Stimulated activated effector memory CD8-positive, alpha-beta T cell treated with anti-CD3 and anti-CD28 coated beads, Interleukin-12 subunit alpha, Interleukin-12 subunit beta, amount 100 ng/mL, for 72 hours (primary cell): ENCODE measurements around the gene COX11.

Experiments used
- ATAC-seq: fragments of 150-1000 bp; cut with Tn5 transposase; 2 replicates; pipeline ENCODE4 v1.10.0; 2021
- DNase-seq, 2 donors: peaks; one replicate each; pipeline ENCODE4 v3.0.0; 2021 to 2022; ENCODE audit warnings: low spot score in 2 of 2
- H3K27ac Mint-ChIP-seq: one replicate; pipeline ENCODE4 v1.8.0; 2022; ENCODE audit warnings: mild to moderate bottlenecking, mixed read lengths
- H3K36me3 Mint-ChIP-seq: one replicate; pipeline ENCODE4 v1.8.0; 2022; ENCODE audit warnings: mild to moderate bottlenecking, mixed read lengths
- H3K4me1 Mint-ChIP-seq: one replicate; pipeline ENCODE4 v1.8.0; 2022; ENCODE audit warnings: mixed read lengths
- H3K4me3 Mint-ChIP-seq: one replicate; pipeline ENCODE4 v1.8.0; 2022; ENCODE audit warnings: mild to moderate bottlenecking, mixed read lengths
- H3K9me3 Mint-ChIP-seq: one replicate; pipeline ENCODE4 v1.8.0; 2022; ENCODE audit warnings: mixed read lengths

Gene COX11

DNA sequence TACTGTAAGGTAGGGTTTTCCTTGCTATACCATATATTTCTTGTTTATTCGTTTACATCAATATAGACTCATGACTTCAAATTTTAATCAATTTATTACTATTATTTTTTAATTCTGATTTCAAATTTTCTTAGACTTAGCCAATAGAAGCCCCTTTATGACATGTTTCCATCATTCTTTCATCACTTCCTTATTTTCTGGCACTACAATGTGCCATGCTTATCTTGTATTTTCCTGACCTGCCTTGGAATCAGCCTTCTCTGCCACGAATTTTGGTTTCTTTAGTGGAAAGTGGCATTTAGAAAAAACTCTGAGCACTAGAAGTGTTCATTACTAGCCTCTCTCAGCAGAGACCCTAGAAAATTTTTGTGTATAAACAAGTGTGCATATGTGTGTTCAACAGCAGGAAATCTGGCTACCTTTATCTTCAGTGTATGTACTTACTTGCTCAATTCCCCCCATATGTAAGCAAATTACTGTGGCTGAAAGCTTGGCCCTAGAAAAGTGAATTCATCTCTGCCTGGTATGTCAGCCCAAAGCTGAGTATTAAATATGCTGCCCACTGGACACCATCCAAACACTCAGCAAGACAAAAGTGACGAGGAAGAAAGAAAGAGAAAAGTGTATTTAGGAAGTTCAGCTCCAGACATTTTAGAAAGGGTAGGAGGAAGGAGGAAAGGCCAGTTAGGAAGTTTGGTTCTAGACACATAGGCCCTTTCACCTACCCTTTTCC lies 4.1 kb upstream of the COX11 start:
- Mint-ChIP-seq H3K27ac (no peak overlapping the region), H3K4me1 (no peaks in the 10 kb centered on the region), H3K9me3 (no peaks in the 10 kb centered on the region), H3K36me3 (no peaks in the 10 kb centered on the region), H3K4me3 (no peak overlapping the region)
- DNase-seq = no peak
- ATAC-seq = no peak

DNA sequence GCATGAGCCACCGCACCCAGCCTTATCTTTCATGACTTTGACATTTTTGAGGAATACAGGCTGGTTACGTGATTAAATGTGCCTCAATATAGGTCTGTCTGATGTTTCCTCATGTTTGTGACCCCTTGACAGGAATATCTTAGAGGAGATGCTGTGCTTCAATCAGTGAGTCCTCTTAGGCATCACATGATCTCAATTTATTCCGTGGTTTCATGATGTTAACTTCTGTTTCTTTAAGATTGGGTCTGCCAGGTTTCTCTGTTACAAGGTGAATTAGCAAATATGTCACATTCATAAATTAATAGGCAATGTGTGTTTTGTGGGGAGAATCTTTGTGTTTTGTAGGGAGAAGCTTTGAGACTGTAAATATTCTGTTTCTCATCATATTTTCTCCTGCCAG lies 3.4 kb upstream of the COX11 start:
- DNase-seq = no peak
- no peak overlapping the region for H3K27ac Mint-ChIP-seq
- no peaks in the 10 kb centered on the region for H3K9me3 Mint-ChIP-seq
- ATAC-seq = no peak
- no peaks in the 10 kb centered on the region for H3K36me3 Mint-ChIP-seq
- H3K4me3 Mint-ChIP-seq = no peak overlapping the region
- peaks cover 1% of the 10 kb centered on the region for H3K4me1 Mint-ChIP-seq

GRCh38 chr17:54971147-54971546 lies 2.7 kb upstream of the COX11 start:
- no peaks in the 10 kb centered on the region for H3K9me3 Mint-ChIP-seq

DNA sequence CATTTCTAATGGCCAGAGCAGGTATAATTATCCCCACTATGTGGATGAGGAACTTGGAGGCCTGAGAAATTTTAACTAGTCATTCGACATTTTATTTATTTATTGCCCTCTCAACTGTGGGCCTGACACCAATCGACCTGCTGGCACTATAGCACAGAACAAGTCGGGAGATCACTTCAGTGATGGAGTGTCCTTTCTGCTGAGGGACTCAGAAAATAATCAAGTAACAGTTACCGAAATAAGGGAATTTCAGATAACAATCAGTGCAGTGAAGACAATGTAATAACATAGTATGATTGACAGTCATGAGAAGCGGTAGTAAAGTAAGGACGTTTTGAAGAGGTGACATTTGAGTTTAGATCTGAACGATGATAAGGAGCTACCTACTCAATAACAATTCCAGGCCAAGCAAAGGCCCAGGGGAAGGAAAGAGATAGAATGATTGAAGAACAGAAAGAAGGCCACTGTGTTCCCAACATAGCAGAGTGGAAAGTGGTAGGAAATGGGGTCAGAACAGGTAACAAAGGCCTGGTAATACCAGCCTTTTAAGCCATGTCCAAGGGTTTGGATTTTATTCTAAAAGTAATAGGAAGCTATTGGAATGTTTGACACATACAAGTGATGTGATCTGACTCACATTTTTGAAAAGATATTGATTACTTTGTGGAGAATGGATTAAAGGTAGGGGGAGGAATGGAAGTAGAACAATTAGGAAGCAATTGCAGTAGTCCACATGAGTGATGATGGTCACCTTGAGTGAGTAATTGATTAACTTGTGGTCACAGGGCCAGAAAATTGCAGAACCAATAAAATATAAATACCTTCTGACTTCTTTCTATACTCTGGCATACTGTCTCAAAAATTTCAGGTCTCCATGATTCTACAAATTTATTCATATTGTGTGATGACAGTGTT lies 1.5 kb upstream of the COX11 start:
- H3K4me3 Mint-ChIP-seq = no peak overlapping the region
- no peak overlapping the region for H3K27ac Mint-ChIP-seq
- ATAC-seq (no peak), DNase-seq (no peak)
- H3K4me1 Mint-ChIP-seq = peaks cover 9% of the 10 kb centered on the region
- no peaks in the 10 kb centered on the region for H3K9me3 Mint-ChIP-seq
- peaks cover 9% of the 10 kb centered on the region for H3K36me3 Mint-ChIP-seq

More at GRCh38 chr17:54971147-54971546, 2.7 kb upstream of the COX11 start:
- DNase-seq = no peak
- Mint-ChIP-seq H3K4me1 (peaks cover 9% of the 10 kb centered on the region), H3K4me3 (no peak overlapping the region), H3K27ac (no peak overlapping the region), H3K36me3 (no peaks in the 10 kb centered on the region)
- no peak for ATAC-seq

DNA sequence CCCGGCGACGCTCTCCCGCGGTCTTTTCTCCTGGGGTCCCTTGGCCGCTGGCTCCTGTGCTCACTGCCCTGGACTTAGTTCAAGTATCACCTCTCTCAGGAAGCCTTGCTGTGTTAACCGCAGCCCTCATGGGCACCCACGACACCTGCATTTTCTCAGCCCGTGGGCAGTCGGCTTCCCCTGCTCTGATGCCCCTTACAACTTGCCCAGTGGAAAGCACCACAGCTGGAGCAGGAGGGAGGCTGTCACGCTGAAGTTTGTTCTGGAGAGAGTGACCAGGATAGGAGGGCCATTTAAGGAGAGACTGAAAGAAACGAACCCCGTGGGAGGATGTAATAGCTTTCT lies 506 bp upstream of the COX11 start:
- H3K9me3 Mint-ChIP-seq = no peaks in the 10 kb centered on the region
- DNase-seq (peak; percentile 16 to 72), ATAC-seq (peak; percentile 50)
- no peak overlapping the region for H3K27ac Mint-ChIP-seq
- H3K36me3 Mint-ChIP-seq = peaks cover 17% of the 10 kb centered on the region
- peaks cover 9% of the 10 kb centered on the region for H3K4me1 Mint-ChIP-seq
- H3K4me3 Mint-ChIP-seq = no peak overlapping the region

DNA sequence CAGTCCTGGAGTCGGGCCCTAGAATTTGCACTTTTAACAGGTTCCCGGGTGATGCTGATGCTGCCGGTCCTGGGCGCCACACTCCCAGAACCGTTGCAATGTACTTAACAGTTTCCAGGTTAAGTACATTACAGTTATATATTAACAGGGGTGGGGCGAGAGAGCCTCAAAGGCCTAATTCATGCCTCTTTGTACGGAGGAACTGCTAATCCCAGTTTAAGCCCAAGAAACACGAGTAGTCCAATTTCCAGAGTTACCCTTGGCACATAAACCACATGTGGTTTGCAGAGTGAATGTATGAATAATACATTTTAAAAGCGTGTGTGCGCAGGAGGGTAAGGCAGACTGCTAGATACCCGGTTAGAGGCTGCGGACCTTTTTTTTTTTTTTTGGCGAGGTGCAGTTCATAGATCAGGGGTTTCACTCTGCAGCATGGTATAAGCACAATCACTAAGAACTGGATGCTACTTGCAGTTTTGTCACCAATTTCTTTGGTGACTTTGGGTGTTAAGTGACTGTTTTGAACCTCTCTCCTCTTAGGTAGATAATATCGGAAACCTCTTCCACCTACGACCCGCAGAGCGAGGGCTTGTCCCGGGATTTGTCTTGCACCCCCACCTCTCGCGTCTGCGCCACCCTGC lies 713 bp downstream of the COX11 start:
- DNase-seq = peak in 1 of 2 donors; percentile 52
- no peak overlapping the region for H3K4me3 Mint-ChIP-seq
- H3K27ac Mint-ChIP-seq = no peak overlapping the region
- peaks cover 29% of the 10 kb centered on the region for H3K36me3 Mint-ChIP-seq
- peak; percentile 55 for ATAC-seq
- no peaks in the 10 kb centered on the region for H3K9me3 Mint-ChIP-seq
- peaks cover 9% of the 10 kb centered on the region for H3K4me1 Mint-ChIP-seq

- H3K4me3 Mint-ChIP-seq = no peak overlapping the region
- DNase-seq (no peak), ATAC-seq (no peak)
- peaks cover 44% of the 10 kb centered on the region for H3K36me3 Mint-ChIP-seq
- H3K9me3 Mint-ChIP-seq = no peaks in the 10 kb centered on the region
- no peaks in the 10 kb centered on the region for H3K4me1 Mint-ChIP-seq
- H3K27ac Mint-ChIP-seq = peak overlapping the region; percentile 43
These were observed 11.7 kb downstream of the COX11 start for GRCh38 chr17:54956791-54957190.

GRCh38 chr17:54951286-54951685 lies 17.2 kb downstream of the COX11 start:
- peaks cover 6% of the 10 kb centered on the region for H3K4me1 Mint-ChIP-seq

GRCh38 chr17:54950116-54950515 lies 18.3 kb downstream of the COX11 start:
- Mint-ChIP-seq H3K9me3 (no peaks in the 10 kb centered on the region), H3K36me3 (no peaks in the 10 kb centered on the region), H3K4me3 (no peak overlapping the region), H3K4me1 (peaks cover 6% of the 10 kb centered on the region), H3K27ac (no peak overlapping the region)
- DNase-seq (no peak), ATAC-seq (no peak)

More at GRCh38 chr17:54951286-54951685, 17.2 kb downstream of the COX11 start:
- Mint-ChIP-seq H3K9me3 (no peaks in the 10 kb centered on the region), H3K36me3 (no peaks in the 10 kb centered on the region), H3K4me3 (no peak overlapping the region), H3K27ac (no peak overlapping the region)
- DNase-seq = no peak
- no peak for ATAC-seq

DNA sequence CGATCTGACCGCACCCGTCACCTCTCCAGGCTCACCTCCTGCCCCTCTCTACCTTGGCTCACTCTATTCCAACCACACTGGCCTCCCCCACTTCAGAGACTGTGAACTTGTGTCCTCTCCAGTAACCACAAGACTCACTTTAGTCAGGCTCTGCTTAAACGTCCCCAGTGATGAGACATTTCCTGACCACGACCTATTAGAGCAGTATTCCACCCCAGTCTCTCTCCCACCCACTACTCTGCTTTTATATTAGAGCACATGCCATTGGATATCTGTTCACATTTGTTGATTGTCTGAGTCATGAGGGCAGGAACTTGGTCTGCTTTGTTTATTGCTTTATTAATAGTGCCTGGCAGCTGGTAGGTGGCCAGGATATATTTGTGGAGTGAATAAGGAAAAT lies 20.1 kb downstream of the COX11 start:
- DNase-seq (no peak), ATAC-seq (peak; percentile 89)
- Mint-ChIP-seq H3K27ac (no peak overlapping the region), H3K4me1 (peaks cover 6% of the 10 kb centered on the region), H3K4me3 (no peak overlapping the region), H3K9me3 (no peaks in the 10 kb centered on the region), H3K36me3 (no peaks in the 10 kb centered on the region)

DNA sequence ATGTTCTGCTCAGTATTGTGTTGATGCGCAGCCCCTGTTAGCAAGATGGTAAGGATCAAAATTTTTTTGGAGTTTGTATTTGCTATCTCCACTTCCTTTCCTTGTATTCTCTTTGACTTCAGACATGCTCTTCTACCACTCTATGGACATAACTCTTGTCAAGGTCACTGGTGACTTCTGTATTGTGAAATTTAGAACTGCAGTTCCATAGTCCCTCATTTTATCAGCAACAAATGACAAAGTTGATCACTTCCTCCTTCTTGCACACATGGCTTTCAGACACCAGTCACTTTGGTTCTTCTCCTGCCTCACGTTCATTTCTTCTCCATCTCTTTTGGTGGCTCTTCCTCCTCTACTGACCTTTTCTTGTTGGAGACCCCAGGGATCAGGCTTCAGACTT lies 21.1 kb downstream of the COX11 start:
- Mint-ChIP-seq H3K4me3 (no peak overlapping the region), H3K4me1 (peaks cover 6% of the 10 kb centered on the region), H3K27ac (no peak overlapping the region), H3K36me3 (no peaks in the 10 kb centered on the region), H3K9me3 (no peaks in the 10 kb centered on the region)
- DNase-seq (no peak), ATAC-seq (no peak)

DNA sequence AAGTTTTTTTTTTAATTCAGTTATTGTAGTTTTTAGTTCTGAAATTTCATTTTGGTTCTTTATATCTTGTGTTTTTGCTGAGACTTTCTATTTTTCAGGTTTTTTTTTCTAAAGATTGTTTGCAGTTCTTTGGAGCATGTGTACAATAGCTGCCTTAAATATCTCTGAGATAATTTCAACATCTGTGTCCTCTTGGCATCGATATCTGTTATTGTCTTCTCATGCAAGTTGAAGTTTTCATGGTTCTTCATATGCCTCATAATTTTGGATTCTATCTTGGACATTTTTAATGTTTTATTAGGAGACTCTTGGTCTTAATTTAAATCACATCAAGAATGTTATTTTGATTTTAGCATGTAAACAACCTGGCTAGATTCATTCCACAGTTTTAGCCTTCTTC lies 22.8 kb downstream of the COX11 start:
- H3K36me3 Mint-ChIP-seq = no peaks in the 10 kb centered on the region
- no peak overlapping the region for H3K4me3 Mint-ChIP-seq
- no peak for DNase-seq
- H3K9me3 Mint-ChIP-seq = no peaks in the 10 kb centered on the region
- no peak overlapping the region for H3K27ac Mint-ChIP-seq
- peaks cover 6% of the 10 kb centered on the region for H3K4me1 Mint-ChIP-seq
- ATAC-seq = no peak

DNA sequence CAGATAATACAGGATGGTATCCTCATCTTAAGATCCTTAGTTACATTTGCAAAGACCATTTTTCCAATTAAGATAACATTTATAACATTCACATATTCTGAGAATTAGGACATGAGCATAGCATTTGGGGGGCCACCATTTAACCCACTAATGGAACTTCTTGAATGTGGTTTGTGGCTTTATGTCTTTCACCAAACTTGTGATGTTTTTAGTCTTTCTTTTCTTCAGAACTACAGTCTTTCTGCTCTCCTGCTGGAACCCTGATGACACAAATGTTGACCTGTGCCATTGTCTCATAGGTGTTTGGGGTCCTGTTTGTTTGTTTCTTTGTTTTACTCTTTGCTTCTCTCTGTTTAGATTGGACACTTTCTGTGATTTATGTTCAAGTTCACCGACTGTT lies 23.2 kb downstream of the COX11 start:
- Mint-ChIP-seq H3K4me1 (peaks cover 6% of the 10 kb centered on the region), H3K27ac (no peak overlapping the region), H3K4me3 (no peak overlapping the region), H3K36me3 (no peaks in the 10 kb centered on the region), H3K9me3 (no peaks in the 10 kb centered on the region)
- DNase-seq (no peak), ATAC-seq (no peak)

DNA sequence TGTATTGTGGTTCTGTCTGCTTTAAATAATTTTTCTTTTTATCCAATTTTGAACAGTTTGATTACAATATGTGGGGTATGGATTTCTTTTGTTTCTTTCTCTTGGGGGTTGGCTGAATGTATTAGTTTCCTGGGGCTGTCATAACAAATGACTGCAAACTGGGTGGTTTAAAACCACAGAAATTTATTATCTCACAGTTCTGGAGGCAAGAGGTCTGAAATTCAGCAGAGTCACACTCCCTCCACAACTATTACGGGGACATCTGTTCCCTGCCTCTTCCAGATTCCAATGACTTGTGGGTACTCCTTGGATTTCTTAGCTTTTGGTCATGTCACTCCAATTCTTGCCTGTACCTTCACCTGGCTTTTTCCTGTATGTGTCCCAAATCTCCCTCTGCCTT lies 23.7 kb downstream of the COX11 start:
- no peaks in the 10 kb centered on the region for H3K9me3 Mint-ChIP-seq
- H3K36me3 Mint-ChIP-seq = no peaks in the 10 kb centered on the region
- peaks cover 6% of the 10 kb centered on the region for H3K4me1 Mint-ChIP-seq
- no peak for ATAC-seq
- no peak overlapping the region for H3K4me3 Mint-ChIP-seq
- H3K27ac Mint-ChIP-seq = no peak overlapping the region
- DNase-seq = no peak

GRCh38 chr17:54941285-54941684 lies 27.2 kb downstream of the COX11 start:
- ATAC-seq = no peak

More at GRCh38 chr17:54941285-54941684, 27.2 kb downstream of the COX11 start:
- DNase-seq = no peak
- H3K27ac Mint-ChIP-seq = no peak overlapping the region
- no peaks in the 10 kb centered on the region for H3K4me1 Mint-ChIP-seq
- H3K36me3 Mint-ChIP-seq = no peaks in the 10 kb centered on the region
- no peak overlapping the region for H3K4me3 Mint-ChIP-seq
- no peaks in the 10 kb centered on the region for H3K9me3 Mint-ChIP-seq
